ENCODE results near the gene CCDC33.

CCDC33 gene

DNA sequence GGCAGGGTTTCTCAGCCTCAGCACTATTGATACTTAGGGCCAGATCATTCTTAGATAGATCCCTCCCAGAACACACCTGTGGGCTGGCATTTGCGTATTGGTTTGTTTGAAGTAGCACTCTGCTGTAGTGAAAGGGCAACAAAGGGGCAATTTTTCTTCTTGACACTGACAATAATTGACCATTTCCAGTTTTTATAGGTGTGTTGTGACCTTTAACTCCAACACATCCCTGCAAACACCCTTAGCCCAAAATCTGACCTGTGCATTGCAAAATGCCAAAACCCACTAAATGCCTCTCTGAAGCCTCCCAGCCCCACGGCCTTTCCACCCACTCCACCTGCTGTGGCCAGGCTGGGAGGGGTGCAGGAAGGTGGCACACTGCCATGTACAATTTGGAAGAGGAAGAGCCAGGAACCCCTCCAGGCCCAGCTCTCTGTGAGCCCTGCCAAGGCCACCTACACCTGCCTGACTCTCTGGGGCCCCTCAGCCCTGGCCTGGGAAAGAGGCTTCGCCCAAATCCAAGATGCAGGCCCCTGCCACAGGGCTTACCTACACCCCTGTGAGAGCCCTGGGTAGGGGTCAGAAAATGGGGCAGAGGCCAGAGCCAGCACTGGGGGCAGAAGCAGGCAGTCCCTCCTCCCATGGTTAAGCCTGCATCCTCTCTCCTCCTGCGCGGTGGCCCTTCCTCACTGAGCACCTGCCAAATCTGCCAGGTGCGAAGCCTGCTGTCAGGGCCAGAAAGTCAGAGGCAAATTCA is 140.9 kb downstream of the CCDC33 start:
- Histone ChIP-seq H3K9me3 (ENCODE audit: control insufficient read depth, low read length) (no peaks in the 10 kb centered on the region), H3K36me3 (ENCODE audit: control insufficient read depth, insufficient read depth, low read length) (no peaks in the 10 kb centered on the region), H3K4me3 (ENCODE audit: extremely low read depth, insufficient read depth, low read length, poor library complexity, severe bottlenecking) (no peak overlapping the region), H3K4me1 (ENCODE audit: control insufficient read depth, insufficient read depth, low read length, poor library complexity, severe bottlenecking) (no peaks in the 10 kb centered on the region), H3K27ac (ENCODE audit: low read depth, low read length, severe bottlenecking) (no peak overlapping the region)
- 87 to 93% methylated on average over 3 to 4 of the region's 6 CpGs for WGBS, 2 experiments (ENCODE audit: insufficient coverage in 2 of 2)

DNA sequence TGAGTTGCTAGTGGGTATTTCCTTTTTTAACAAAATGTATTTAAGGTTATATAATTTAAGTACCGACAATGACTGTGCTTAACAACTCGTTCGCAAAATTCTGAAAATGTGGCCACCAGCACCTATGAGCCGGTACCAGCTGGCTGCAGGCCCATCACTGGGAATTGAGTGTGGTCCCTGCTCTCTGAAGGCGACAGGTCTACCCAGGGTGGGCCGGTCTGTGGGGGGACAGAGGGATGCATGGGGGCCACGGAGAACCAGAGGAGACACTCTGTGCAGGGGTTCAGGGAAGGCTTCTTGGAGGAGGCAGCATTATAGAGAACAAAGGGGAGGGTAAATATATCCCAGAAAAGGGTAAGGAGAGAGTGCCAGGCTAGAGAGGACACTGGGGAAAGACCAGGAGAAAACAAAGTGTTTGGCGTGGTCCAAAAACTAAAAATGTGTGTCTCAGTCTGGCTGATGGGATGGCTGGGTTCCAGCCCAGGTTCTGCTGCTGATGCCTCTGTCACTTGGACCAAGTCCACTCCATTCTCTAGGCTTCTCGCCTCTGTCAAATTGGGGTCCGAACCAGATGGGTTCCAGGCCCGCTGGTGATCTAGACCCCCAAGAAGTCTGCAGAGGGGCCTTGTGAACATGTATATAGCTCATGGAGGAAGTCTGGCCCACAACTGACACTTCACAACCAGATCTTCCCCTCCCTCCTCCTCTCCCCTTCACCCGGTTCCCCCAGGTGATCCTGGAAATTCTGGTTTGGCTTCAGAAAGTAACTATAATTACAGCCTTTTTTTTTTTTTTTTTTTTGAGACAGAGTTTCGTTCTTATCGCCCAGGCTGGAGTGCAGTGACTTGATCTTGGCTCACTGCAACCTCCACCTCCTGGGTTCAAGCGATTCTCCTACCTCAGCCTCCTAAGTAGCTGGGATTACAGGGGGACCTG is 142.0 kb downstream of the CCDC33 start:
- 93 to 94% methylated on average over 9 of the region's 15 CpGs for WGBS, 2 experiments (ENCODE audit: insufficient coverage in 2 of 2)

DNA sequence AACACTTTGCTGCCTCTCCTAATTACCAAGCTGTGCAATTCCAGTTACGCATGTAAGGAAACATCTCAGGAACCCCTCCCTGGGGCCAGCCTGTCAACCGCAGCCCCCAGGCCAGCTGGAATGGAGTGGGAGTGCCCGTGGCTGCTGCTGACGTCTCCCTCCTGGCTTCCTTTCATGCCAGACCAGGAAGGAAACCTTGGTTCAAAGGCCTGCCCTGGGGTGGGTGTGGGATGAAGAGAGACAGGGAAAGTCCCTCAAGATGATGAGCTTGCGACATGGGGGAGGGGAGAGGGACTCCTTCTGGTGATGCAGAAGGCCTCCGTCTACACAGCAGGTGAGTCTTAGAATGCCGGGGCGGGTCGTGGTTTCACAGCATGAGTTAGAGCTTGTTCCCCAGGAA is 142.7 kb downstream of the CCDC33 start:
- H3K27ac ChIP-seq (ENCODE audit: low read depth, low read length, severe bottlenecking), result no peak overlapping the region
- H3K4me3 ChIP-seq (ENCODE audit: extremely low read depth, insufficient read depth, low read length, poor library complexity, severe bottlenecking), result no peak overlapping the region
- 65 to 66% methylated on average over 5 to 9 of the region's 9 CpGs for WGBS, 2 experiments (ENCODE audit: insufficient coverage in 2 of 2)
- no peaks in the 10 kb centered on the region for H3K9me3 ChIP-seq (ENCODE audit: control insufficient read depth, low read length)
- no peaks in the 10 kb centered on the region for H3K36me3 ChIP-seq (ENCODE audit: control insufficient read depth, insufficient read depth, low read length)
- H3K4me1 ChIP-seq (ENCODE audit: control insufficient read depth, insufficient read depth, low read length, poor library complexity, severe bottlenecking), result no peaks in the 10 kb centered on the region

More for the DNA sequence above, 142.0 kb downstream of the CCDC33 start:
- H3K4me3 ChIP-seq (ENCODE audit: extremely low read depth, insufficient read depth, low read length, poor library complexity, severe bottlenecking), result no peak overlapping the region
- H3K9me3 ChIP-seq (ENCODE audit: control insufficient read depth, low read length), result no peaks in the 10 kb centered on the region
- no peaks in the 10 kb centered on the region for H3K4me1 ChIP-seq (ENCODE audit: control insufficient read depth, insufficient read depth, low read length, poor library complexity, severe bottlenecking)
- H3K27ac ChIP-seq (ENCODE audit: low read depth, low read length, severe bottlenecking), result no peak overlapping the region
- H3K36me3 ChIP-seq (ENCODE audit: control insufficient read depth, insufficient read depth, low read length), result no peaks in the 10 kb centered on the region

DNA sequence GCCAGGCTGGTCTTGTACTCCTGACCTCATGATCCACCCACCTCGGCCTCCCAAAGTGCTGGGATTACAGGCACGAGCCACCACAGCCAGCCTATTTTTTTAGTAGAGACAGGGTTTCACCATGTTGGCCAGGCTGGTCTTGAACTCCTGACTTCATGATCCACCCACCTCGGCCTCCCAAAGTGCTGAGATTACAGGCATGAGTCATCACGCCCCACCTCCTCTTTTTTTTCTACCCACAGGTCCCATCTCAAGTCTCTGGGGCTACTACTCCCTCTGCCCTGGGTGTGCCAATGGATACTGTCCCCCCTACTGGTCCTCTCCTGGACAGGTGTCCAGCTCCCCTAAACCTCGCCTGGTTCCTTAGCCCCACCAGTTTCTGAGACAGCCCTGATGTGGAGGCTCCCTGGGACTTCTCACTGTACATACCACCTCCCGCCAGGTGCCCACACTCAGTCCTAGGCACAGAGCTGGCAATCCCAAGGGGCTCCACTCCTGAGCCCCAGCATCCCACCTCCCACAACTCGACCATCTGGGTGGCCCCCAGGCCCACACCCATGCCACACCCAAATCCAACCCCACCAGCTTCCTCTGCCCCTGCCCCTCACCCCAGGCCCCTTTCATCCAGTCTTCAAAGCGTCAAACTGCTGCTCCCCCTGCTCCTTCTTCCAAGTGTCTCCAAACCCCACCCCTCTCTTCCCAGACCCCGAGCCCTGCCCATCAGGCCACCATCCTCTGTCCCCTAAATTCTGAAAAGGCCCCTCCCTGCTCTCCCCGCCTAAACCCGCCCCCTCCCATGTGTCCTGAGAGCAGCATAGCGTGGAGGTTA is 144.4 kb downstream of the CCDC33 start:
- peaks cover 8% of the 10 kb centered on the region for H3K4me1 ChIP-seq (ENCODE audit: control insufficient read depth, insufficient read depth, low read length, poor library complexity, severe bottlenecking)
- 81 to 88% methylated on average over 8 of the region's 12 CpGs for WGBS, 2 experiments (ENCODE audit: insufficient coverage in 2 of 2)
- no peaks in the 10 kb centered on the region for H3K36me3 ChIP-seq (ENCODE audit: control insufficient read depth, insufficient read depth, low read length)
- H3K4me3 ChIP-seq (ENCODE audit: extremely low read depth, insufficient read depth, low read length, poor library complexity, severe bottlenecking), result no peak overlapping the region
- H3K27ac ChIP-seq (ENCODE audit: low read depth, low read length, severe bottlenecking), result no peak overlapping the region
- no peaks in the 10 kb centered on the region for H3K9me3 ChIP-seq (ENCODE audit: control insufficient read depth, low read length)

DNA sequence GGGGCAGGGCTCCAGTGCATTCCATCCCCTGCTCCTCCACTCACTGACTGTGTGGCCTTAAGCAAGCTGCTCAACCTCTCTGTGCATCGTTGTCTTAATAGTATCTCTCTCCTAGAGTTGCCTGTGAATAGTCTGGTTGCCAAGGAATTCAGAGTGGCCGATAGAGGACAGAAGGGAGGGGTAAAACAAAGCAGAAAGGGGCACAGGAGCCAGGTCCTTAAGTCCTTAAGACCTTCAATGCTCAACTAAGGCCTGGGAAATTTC is 145.0 kb downstream of the CCDC33 start:
- H3K4me3 ChIP-seq (ENCODE audit: extremely low read depth, insufficient read depth, low read length, poor library complexity, severe bottlenecking), result no peak overlapping the region
- H3K9me3 ChIP-seq (ENCODE audit: control insufficient read depth, low read length), result no peaks in the 10 kb centered on the region
- H3K4me1 ChIP-seq (ENCODE audit: control insufficient read depth, insufficient read depth, low read length, poor library complexity, severe bottlenecking), result peaks cover 14% of the 10 kb centered on the region
- no peak overlapping the region for H3K27ac ChIP-seq (ENCODE audit: low read depth, low read length, severe bottlenecking)
- no peaks in the 10 kb centered on the region for H3K36me3 ChIP-seq (ENCODE audit: control insufficient read depth, insufficient read depth, low read length)
- WGBS, 2 experiments (ENCODE audit: insufficient coverage in 2 of 2), result 75 to 76% methylated on average over 1 to 2 of the region's 2 CpGs

DNA sequence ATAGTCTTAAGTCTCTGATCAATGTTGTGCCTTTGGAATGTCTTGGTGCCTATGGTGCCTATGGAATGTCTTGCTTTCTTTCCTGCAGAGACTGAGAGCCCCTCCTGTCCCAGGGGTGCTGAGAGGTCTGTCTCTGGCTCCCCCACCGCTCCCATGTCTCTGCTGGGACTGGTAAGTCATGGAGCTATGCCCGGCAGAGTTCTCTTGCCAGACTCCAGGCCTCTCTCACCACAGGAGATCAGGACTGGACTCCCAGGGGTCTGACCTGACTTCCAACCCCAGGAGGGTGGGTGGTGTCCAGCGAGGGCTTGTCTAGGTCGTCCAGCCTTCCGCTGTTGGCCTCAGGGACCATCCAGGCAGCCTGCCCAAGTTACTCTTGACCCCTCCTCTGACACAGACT is 145.4 kb downstream of the CCDC33 start:
- Histone ChIP-seq H3K9me3 (ENCODE audit: control insufficient read depth, low read length) (no peaks in the 10 kb centered on the region), H3K4me1 (ENCODE audit: control insufficient read depth, insufficient read depth, low read length, poor library complexity, severe bottlenecking) (peaks cover 17% of the 10 kb centered on the region), H3K36me3 (ENCODE audit: control insufficient read depth, insufficient read depth, low read length) (no peaks in the 10 kb centered on the region), H3K27ac (ENCODE audit: low read depth, low read length, severe bottlenecking) (no peak overlapping the region), H3K4me3 (ENCODE audit: extremely low read depth, insufficient read depth, low read length, poor library complexity, severe bottlenecking) (no peak overlapping the region)
- 92 to 94% methylated on average over 2 to 5 of the region's 5 CpGs for WGBS, 2 experiments (ENCODE audit: insufficient coverage in 2 of 2)

DNA sequence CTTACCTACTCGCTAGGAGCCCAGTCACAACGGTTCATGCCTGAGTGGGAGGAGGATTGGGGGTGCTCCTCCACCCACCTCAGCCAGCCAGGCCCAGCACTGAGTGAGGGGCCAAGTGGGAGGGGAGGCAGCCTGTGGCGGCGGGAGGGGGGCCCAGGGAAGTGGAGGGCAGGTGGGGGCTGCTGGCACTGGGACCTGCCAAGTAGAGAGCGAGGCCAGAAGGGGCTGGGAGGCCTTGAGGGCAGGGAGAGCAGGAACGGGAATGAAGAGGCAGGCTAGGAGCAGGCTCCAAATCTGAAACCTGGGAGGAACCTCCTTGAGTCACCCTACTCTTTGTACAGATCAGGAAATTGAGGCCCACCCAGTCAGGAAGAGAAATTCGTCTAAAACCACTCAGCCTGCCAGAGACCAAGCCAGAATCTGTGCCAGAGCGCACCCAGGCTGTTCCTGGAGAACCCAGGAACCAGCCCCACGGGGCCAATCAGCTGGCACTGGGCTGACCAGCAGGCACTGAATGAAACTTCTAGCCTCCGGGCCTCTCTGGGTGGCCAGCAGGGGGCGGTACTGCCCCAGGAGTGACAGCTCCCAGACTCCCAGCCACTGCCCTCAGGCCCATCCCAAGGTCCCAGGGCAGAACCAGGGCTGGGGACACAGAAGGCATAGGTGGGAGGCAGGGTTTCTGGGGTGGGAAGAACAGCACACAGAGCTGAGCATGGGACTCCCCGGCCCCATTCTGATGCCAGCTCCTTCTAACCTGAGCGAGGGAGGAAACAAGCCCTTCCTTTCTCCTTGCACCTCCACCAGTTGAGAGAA is 146.1 kb downstream of the CCDC33 start:
- Histone ChIP-seq H3K9me3 (ENCODE audit: control insufficient read depth, low read length) (no peaks in the 10 kb centered on the region), H3K4me1 (ENCODE audit: control insufficient read depth, insufficient read depth, low read length, poor library complexity, severe bottlenecking) (peaks cover 24% of the 10 kb centered on the region), H3K27ac (ENCODE audit: low read depth, low read length, severe bottlenecking) (no peak overlapping the region), H3K36me3 (ENCODE audit: control insufficient read depth, insufficient read depth, low read length) (no peaks in the 10 kb centered on the region), H3K4me3 (ENCODE audit: extremely low read depth, insufficient read depth, low read length, poor library complexity, severe bottlenecking) (no peak overlapping the region)
- 38 to 43% methylated on average over 9 of the region's 13 CpGs for WGBS, 2 experiments (ENCODE audit: insufficient coverage in 2 of 2)

DNA sequence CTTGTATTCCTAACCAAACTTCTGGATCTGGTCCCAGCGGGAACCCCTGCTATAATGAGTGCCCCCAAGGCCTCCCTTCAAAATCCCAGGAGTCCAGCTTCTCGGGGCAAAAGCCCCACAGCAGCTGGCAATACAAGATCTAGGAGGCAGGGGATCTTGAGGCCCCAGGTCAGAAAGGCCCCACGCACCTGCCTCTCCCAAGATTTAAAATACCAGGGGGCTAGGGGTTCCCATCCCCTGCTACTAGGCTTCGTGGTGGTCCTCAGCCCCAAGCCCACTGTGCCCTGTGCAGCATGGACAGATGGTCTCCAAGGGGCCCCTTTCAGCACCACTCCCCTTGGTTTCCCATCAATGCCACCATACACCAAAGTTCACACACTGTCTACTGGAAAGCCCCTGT is 147.2 kb downstream of the CCDC33 start:
- WGBS, 2 experiments (ENCODE audit: insufficient coverage in 2 of 2), result 92 to 100% methylated on average over 4 of the region's 4 CpGs
- peaks cover 30% of the 10 kb centered on the region for H3K4me1 ChIP-seq (ENCODE audit: control insufficient read depth, insufficient read depth, low read length, poor library complexity, severe bottlenecking)
- H3K9me3 ChIP-seq (ENCODE audit: control insufficient read depth, low read length), result no peaks in the 10 kb centered on the region
- no peak overlapping the region for H3K4me3 ChIP-seq (ENCODE audit: extremely low read depth, insufficient read depth, low read length, poor library complexity, severe bottlenecking)
- H3K36me3 ChIP-seq (ENCODE audit: control insufficient read depth, insufficient read depth, low read length), result no peaks in the 10 kb centered on the region
- H3K27ac ChIP-seq (ENCODE audit: low read depth, low read length, severe bottlenecking), result no peak overlapping the region

DNA sequence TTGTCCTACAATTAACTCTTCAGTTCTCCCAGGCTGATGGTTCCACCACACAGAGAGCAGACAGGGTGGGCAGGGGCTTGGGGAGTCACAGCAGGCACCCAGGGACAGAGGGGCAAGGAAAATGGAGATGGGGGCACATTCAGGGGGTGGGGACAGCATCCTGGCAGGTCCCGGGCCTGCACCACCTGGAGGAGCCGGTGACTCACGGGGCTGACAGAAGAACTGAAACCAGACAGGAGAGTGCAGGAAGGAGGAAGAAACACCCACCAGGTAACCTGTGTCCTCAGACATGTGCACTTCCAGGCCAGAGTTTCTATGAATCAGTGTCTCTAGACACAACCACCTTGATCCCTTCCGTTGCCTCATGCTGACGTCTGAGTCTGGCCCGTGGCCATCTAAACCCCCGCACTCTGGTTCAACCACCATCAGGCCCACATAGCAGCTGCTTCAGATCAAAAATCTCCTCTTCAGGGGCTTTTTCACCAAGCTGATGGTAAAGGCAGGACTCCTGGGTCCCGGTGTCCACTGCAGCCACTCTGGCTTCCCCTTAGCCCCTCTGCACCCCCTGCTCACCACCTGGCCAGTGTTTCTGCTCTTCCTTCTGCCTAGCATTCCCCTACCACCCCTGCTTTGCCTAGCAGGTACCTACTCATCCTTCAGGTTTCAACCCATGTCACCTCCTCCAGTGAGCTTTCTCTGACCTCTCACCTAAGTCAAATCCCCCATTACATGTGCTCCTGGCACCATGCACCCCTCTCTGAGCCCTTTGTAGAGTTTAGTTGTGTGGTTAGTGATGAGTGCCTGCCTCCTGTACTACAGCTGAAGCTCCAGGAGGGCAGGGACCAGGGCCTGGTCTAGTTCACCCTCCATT is 147.8 kb downstream of the CCDC33 start:
- WGBS, 2 experiments (ENCODE audit: insufficient coverage in 2 of 2), result 93 to 94% methylated on average over 8 of the region's 8 CpGs
- peaks cover 30% of the 10 kb centered on the region for H3K4me1 ChIP-seq (ENCODE audit: control insufficient read depth, insufficient read depth, low read length, poor library complexity, severe bottlenecking)
- no peak overlapping the region for H3K27ac ChIP-seq (ENCODE audit: low read depth, low read length, severe bottlenecking)
- H3K36me3 ChIP-seq (ENCODE audit: control insufficient read depth, insufficient read depth, low read length), result no peaks in the 10 kb centered on the region
- no peak overlapping the region for H3K4me3 ChIP-seq (ENCODE audit: extremely low read depth, insufficient read depth, low read length, poor library complexity, severe bottlenecking)
- H3K9me3 ChIP-seq (ENCODE audit: control insufficient read depth, low read length), result no peaks in the 10 kb centered on the region

All from mesodermal cell (in vitro differentiated cells).